ENCODE results near the gene GH1.
"Not testable (repeated sequence)": the region's sequence is repeated elsewhere in the genome, so short reads cannot be mapped to it uniquely, and the experiment has no call there.

GH1 gene

GRCh38 chr17:63894821-63895220, 23.8 kb downstream of the GH1 start:
- not testable (repeated sequence) for DNase-seq

GRCh38 chr17:63894021-63894420, 24.6 kb downstream of the GH1 start:
- DNase-seq: not testable (repeated sequence)

- not testable (repeated sequence) for DNase-seq
Observed at GRCh38 chr17:63892316-63893037, 26.2 kb downstream of the GH1 start.

- peak; percentile 29 for DNase-seq
Observed at GRCh38 chr17:63889026-63889848, 29.4 kb downstream of the GH1 start.

- not testable (repeated sequence) for DNase-seq
Observed at GRCh38 chr17:63885119-63885518, 33.5 kb downstream of the GH1 start.

GRCh38 chr17:63882626-63883126, 36.0 kb downstream of the GH1 start:
- DNase-seq: not testable (repeated sequence)

- peak; percentile 44 for DNase-seq
Observed at GRCh38 chr17:63881935-63882601, 36.6 kb downstream of the GH1 start, which contains the start of gene GH2. TSS of gene GH2 (minus strand) at chr17:63881944. CDS start at chr17:63881801, 143 bp downstream.

- not testable (repeated sequence) for DNase-seq
Observed at GRCh38 chr17:63881337-63881736, 37.3 kb downstream of the GH1 start.

- DNase-seq: no peak
Observed at GRCh38 chr17:63880706-63881105, 37.9 kb downstream of the GH1 start.

- not testable (repeated sequence) for DNase-seq
Observed at GRCh38 chr17:63878413-63878812, 40.2 kb downstream of the GH1 start.

GRCh38 chr17:63874693-63875092, 43.9 kb downstream of the GH1 start:
- DNase-seq: not testable (repeated sequence)

- DNase-seq: not testable (repeated sequence)
Observed at GRCh38 chr17:63874061-63874626, 44.5 kb downstream of the GH1 start.

GRCh38 chr17:63873577-63873976, 45.1 kb downstream of the GH1 start, which contains the start of gene CSH2:
TSS of gene CSH2 (minus strand) at chr17:63873677. CDS start at chr17:63873614, 63 bp downstream.
- not testable (repeated sequence) for DNase-seq

GRCh38 chr17:63871646-63872365, 46.8 kb downstream of the GH1 start:
- DNase-seq: not testable (repeated sequence)

GRCh38 chr17:63870292-63870665, 48.4 kb downstream of the GH1 start:
- not testable (repeated sequence) for DNase-seq

GRCh38 chr17:63869491-63870291, 48.9 kb downstream of the GH1 start:
- DNase-seq: peak; percentile 31

Data from fibroblast of skin of scalp (primary cell).